Stimulated activated CD8-positive, alpha-beta memory T cell treated with anti-CD3 and anti-CD28 coated beads, Interleukin-7, amount 100 ng/mL, for 48 hours (primary cell): ENCODE results near the gene YIF1A.
"Not testable (repeated sequence)": the region's sequence is repeated elsewhere in the genome, so short reads cannot be mapped to it uniquely, and the experiment has no call there.

Source experiments
- DNase-seq, 2 donors: peaks; one replicate each; pipeline ENCODE4 v3.0.0-alpha.2; 2020; ENCODE audit warnings: low read depth in 1 of 2; ENCODE audit errors: extremely low read depth in 1 of 2

Gene YIF1A

DNA sequence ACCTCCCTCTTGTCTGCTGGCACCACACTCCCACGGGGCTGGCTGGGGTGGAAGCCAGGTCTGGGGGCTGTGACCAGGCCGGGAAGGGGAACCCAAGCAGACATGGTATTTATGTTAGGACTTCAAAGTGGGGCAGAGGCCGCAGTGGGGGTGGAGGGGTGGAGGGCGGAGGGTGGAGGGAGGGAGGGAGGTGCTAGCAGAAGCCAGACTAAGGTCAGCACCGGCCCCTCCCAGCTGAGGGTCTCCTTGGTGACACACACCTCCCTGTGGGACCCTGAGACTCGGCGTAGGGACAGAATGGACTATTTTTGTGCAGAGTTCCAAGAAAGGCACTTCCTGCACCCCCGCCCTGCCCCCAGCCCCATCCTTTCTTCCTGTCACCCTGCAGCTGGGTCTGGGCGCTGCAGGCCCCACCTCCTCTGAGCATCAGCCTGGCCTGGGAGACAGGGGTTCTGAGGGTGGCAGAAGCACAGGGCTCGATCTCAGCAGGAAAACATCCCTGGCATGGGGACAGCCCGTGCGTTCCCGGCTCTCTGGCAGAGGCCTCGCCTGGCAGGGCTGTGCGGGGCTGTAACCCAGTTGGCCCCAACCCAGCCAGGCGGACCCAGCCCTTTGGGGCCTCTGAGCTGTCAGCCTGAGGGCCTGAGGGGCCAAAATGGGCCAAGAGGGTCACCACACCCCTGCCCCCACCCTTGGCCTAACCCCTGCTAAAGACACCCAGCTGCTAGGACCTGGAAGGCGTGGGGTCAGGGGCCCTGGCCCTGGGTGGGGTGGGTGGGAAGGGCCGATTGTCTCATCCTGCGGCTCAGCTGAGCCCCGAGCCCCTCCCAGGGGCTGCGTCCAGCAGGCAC, 37.5 kb upstream of the YIF1A start:
- no peak for DNase-seq

- DNase-seq = no peak
Observed at GRCh38 chr11:66325263-66325671, 36.3 kb upstream of the YIF1A start.

DNA sequence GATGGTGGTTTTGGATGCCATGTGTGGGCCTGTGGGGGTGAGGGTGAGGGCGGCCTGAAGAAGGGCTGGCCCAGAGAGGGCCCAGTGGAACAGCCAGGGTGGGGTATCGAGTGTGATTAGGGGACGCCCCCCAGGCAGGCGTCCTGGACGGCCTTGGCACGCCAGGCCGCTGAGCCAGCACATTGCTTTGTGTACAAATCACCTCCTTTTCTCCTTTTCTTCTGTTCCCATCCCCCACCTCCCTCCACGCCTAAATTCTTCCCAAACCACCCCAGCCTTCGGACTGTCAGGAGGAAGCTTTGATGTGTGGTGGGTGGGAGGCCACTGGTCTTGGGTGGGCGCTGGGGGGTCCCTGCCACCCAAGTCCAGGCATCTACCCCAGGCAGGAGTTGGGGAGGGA, 35.7 kb upstream of the YIF1A start:
- DNase-seq = no peak

- DNase-seq = no peak
Observed at GRCh38 chr11:66323684-66324083, 34.7 kb upstream of the YIF1A start.

GRCh38 chr11:66322732-66323427, 33.9 kb upstream of the YIF1A start:
- DNase-seq = no peak

DNA sequence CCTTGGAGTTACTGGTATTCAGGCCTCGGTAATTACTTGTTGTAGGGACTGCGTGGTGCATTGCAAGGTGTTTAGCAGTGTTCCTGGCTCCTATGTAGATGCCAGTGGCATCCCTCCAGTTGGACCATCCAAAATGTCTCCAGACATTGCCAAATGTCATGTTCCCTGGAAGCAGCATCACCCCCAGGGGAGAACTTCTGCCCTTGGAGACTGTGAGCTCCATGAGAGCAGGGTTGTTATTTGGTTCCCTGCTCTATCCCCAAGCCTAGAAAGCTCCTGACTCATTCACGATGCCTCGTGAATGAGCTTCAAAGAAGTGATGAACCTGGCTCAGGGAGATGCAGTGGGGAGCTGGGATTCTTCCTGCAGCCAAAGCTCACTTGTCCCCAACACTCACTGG, 32.7 kb upstream of the YIF1A start:
- DNase-seq = no peak

DNA sequence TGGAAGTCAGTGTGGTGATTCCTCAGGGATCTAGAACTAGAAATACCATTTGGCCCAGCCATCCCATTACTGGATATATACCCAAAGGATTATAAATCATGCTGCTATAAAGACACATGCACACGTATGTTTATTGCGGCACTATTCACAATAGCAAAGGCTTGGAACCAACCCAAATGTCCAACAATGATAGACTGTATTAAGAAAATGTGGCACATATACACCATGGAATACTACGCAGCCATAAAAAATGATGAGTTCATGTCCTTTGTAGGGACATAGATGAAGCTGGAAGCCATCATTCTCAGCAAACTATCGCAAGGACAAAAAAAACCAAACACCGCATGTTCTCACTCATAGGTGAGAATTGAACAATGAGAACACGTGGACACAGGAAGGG, 31.8 kb upstream of the YIF1A start:
- DNase-seq = not testable (repeated sequence)

GRCh38 chr11:66320289-66320688, 31.3 kb upstream of the YIF1A start:
- DNase-seq = not testable (repeated sequence)

- DNase-seq = no peak
Observed at GRCh38 chr11:66318600-66318970, 29.6 kb upstream of the YIF1A start.

DNA sequence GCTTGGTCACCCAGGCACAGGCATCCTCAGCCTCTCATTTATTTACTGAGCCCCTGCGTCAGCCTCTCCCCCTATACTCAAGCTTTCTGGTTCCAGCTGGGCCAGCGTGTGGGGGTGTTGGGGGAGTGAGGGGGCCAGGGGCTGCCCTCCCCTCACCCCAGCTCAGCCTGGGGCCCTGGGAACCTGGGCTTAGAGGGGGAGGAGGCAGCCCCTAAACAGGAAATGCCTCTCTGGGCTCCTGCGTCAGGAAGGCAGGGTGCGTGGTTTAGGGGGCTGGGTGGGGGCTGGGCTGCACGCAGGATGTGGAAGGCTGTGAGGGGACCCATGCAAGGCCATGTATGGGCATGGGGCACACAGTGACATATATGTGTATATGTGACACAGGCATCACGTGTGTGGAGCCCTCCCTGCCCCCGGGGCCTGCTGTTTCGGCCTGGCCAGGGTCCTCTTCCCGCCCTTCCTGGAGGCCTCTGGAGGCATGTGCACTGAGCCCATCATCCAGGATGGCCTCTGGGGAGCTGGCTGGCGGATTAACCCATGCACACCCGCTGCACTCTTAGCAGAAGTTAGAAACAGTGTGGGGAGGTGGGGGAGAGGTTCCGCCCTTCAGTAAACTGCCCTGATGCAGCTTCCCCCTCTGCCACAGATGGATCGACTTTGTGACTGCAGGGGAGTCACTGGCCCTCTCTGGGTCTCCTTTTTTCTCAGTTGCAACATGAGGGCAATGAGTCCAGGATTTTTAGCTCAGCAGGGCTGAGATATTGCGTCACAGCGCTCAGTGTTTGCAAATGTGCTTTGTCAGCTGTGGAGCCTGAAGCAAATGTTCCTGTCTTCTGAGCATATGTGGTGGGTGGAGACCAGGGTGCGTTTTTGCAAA, 29.0 kb upstream of the YIF1A start:
- peak in 1 of 2 donors; percentile 69 for DNase-seq

- DNase-seq = no peak
Observed at GRCh38 chr11:66317322-66317722, 28.4 kb upstream of the YIF1A start.

GRCh38 chr11:66316849-66317251, 27.9 kb upstream of the YIF1A start, which contains the start of gene CD248:
Gene CD248 (minus strand): TSS chr11:66317044. CDS start chr11:66317027, 17 bp downstream.
- DNase-seq = no peak

GRCh38 chr11:66315921-66316811, 27.2 kb upstream of the YIF1A start:
- no peak for DNase-seq

DNA sequence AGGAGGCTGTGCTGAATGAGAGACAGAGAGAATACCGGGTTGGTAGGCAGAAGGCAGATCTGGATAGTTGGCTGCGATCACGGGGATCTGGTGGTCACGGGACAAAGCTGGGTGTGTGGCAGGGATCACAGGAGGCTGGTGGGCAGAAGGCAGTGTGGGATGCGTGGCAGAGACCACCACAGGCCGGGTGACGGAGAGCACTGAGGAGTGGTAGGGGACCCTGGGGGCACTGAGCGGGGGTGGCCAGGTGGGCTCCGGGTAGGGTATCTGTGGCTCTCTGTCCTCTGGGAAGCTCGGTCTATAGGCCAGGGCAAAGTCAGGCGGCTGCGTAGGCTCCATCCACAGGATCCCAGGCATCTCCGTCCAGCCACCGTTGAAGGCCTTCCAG, 26.5 kb upstream of the YIF1A start:
- DNase-seq = no peak

DNA sequence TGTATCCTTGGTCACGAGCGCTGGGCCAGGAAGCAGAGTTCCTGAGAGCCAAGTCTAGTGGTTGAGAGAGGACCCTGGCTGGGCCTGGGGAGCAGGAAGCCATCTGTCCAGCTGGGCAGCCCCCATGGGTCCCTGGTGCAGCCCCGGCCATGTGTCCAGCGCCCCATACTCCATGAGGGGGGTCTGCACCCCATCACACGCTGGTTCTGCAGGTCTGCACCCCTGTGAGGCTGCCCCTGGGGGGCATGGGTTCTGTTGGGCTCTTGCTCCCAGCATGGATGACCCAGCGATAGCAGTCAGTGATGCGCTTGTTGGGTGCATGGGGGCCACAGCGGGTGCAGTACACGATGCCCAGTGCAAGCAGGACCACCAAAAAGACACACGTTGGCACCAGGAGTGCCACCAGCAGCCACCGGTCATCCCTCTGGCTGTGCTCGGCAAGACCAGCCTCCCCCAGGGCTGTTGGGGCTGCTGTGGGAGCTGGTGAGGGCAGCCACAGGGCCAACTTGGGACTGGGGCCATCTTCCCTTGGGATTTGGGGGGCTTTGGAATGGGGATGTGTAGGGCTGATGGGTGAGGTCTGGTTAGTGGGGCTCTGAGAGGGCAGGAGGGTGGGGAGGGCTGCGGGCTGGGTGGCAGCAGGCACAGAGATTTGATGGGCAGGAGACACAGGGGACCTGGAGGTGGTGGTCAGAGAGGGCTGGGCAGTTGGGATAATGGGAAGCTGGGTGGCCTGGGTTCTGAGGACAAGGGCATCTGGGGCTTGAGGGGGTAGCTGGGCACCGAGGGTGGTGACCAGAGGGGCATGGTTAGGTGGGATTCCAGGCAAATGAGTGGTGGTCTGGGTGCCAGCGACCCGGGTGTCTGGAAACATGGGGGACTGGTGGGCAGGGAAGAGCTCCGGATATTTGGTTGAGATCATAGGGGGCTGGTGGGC, 25.9 kb upstream of the YIF1A start:
- no peak for DNase-seq

GRCh38 chr11:66314186-66314501, 25.2 kb upstream of the YIF1A start:
- no peak for DNase-seq

GRCh38 chr11:66313321-66314185, 24.6 kb upstream of the YIF1A start:
- no peak for DNase-seq

DNA sequence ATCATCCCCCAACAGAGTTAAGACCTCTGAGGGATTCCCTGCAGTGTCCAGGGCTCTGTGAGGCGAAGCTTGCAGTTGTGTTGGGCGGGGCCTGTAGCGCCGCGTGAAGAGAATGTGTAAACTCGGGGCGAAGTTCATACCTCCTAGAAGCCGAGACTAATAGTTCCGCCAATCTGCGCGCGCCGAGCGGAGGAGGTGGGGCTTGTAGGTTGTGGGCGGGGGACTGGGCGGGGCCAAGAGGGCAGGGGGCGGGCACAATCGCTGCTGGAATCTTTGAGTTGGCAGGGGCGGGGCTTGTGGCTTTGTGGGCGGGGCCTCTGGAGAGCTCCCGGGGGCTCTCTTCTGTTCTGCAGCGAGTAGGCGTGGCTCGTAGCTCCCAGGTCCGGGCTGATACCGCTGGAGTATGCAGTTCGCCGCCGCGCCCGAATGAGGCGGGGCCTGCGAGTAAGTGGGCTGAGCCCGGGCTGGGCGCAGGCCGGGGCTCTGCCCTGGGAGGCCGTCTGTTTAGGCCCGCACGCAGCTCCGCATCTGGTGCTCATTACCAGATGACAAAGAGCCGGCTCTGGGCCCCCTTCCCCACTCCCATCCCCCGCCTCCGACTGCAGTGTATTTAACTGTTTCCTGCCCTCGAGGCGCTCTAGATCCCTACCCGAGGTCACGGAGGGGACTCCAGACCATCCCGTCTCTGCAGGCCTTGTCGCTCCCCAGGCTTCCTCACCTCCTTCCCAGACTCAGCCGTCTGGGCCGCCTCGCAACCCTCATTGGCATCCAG, 23.8 kb upstream of the YIF1A start:
- DNase-seq = peak; percentile 87 to 94
